Measurements from ENCODE around the gene YPEL1. TPM values are rescaled to one million over a fixed set of nuclear protein-coding genes. Genes with fewer than 3 reads are reported as not detected.

The YPEL1 gene
- total and polyA plus RNA-seq, 2 of the 8 experiments (the other 6 are each of a cell fraction or from before 2014, with no cell fraction given): 6.0 to 6.7 TPM

DNA sequence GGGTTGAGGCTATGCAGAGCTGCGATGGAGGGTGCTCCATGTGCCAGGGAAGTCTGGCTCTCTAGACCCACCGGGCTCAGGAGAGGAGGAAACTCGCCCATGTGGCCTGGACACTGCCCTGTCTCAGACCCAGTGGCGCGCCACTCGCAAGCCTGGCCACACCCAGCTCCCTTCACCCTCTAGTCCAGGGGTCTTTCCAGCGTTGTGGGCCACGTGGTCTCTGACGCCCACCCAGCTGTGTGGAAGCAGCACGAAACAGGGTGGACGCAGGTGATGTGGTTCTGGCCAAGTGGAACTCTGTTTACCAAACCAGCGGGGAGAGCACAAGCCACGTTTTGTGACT is 41.6 kb downstream of the YPEL1 start:
- Histone ChIP-seq H2BK120ac (replicated peaks; ENCODE audit: low read depth, low read length) (no peak overlapping the region), H3K27ac (ENCODE audit: low read depth, low read length) (no peak overlapping the region), H3K18ac (ENCODE audit: extremely low read depth, low read length) (no peak overlapping the region), H3K36me3 (ENCODE audit: control insufficient read depth in 2 of 4, insufficient read depth in 4 of 4, low read length in 3 of 4) (peaks cover 4 to 11% (median 7%) of the 10 kb centered on the region in 4 experiments; a peak in 5 of 8 replicates), H3K23me2 (ENCODE audit: low read depth, low read length) (peaks cover 4% of the 10 kb centered on the region; the same call in 1 of the 2 replicates), H3K4ac (replicated peaks; ENCODE audit: insufficient read length, low read depth, low read length) (no peak overlapping the region), H3K79me1 (ENCODE audit: low read depth, low read length) (no peaks in the 10 kb centered on the region), H3K9me3 (ENCODE audit: insufficient read depth in 2 of 2, low read depth in 1 of 2, low read length in 1 of 2) (no peaks in the 10 kb centered on the region), H2BK12ac (ENCODE audit: low read depth, low read length) (no peak overlapping the region), H4K91ac (replicated peaks; ENCODE audit: insufficient read length, low read length) (no peak overlapping the region), H3K4me3 (ENCODE audit: extremely low read depth in 1 of 4, insufficient read depth in 2 of 4, low read depth in 3 of 4, low read length in 4 of 4) (no peak overlapping the region), H2BK5ac (ENCODE audit: low read depth, low read length) (no peak overlapping the region; the same call in 1 of the 2 replicates), H2AFZ (ENCODE audit: low read length) (no peak overlapping the region), H2BK20ac (ENCODE audit: low read length) (no peak overlapping the region), H3K9ac (replicated peaks in 1 of 4; ENCODE audit: extremely low read depth in 1 of 4, low read depth in 3 of 4, low read length in 3 of 4) (no peak overlapping the region), H3K14ac (ENCODE audit: insufficient read length) (no peak overlapping the region), H3K4me2 (ENCODE audit: insufficient read depth in 1 of 2, low read depth in 2 of 2, low read length in 2 of 2) (no peak overlapping the region), H3K79me2 (ENCODE audit: control insufficient read depth in 1 of 2, insufficient read depth in 2 of 2, low read length in 2 of 2) (no peaks in the 10 kb centered on the region), H4K20me1 (replicated peaks in 1 of 2; ENCODE audit: control insufficient read depth in 1 of 2, insufficient read depth in 2 of 2, low read length in 2 of 2) (peaks cover 1 to 5% of the 10 kb centered on the region in 2 experiments), H3K56ac (replicated peaks; ENCODE audit: insufficient read length, low read depth, low read length) (no peak overlapping the region), H2AK5ac (ENCODE audit: low read depth, low read length) (no peak overlapping the region), H3K4me1 (replicated peaks in 1 of 4; ENCODE audit: control insufficient read depth in 3 of 4, insufficient read depth in 4 of 4, low read length in 3 of 4) (no peaks in the 10 kb centered on the region), H3K27me3 (replicated peaks in 1 of 4; ENCODE audit: control insufficient read depth in 3 of 4, extremely low read depth in 1 of 4, insufficient read depth in 3 of 4, low read length in 3 of 4) (no peaks in the 10 kb centered on the region), H4K5ac (ENCODE audit: insufficient read length, low read depth, low read length) (no peak overlapping the region), H4K8ac (ENCODE audit: extremely low read depth, insufficient read depth, low read length) (no peak overlapping the region), H3K23ac (ENCODE audit: insufficient read length) (no peak overlapping the region), H2BK15ac (ENCODE audit: low read length) (no peak overlapping the region)
- WGBS, 2 experiments (ENCODE audit: extremely low coverage in 1 of 2, insufficient coverage in 1 of 2, insufficient read length in 1 of 2, insufficient replicate concordance in 2 of 2, low coverage in 1 of 2, low lambda C conversion rate in 2 of 2, missing lambda C conversion rate in 1 of 2): 95% methylated on average over 13 of the region's 13 CpGs; no CpG with 5 or more reads in 1 of the 2 experiments
- ChIA-PET CTCF (ENCODE audit: partially characterized antibody) (interaction anchor here (0.5 to 1.1 kb wide), 3 partner anchors 27 to 244 kb away, joined by 3 to 5 read pairs (median 3); no protein-coding TSS in a partner anchor), POLR2A (ENCODE audit: partially characterized antibody) (interaction anchor here (1.9 to 2.1 kb wide), 2 partner anchors 14 to 42 kb away, joined by 4 read pairs; partner anchors contain the start of gene YPEL1)
- DNase-seq (ENCODE audit: low read depth in 1 of 2, low spot score in 2 of 2) (no peak), FAIRE-seq (no peak)
- TF ChIP-seq NRF1 (IDR thresholded peaks at IDR 0.05; ENCODE audit: low read depth, low read length) (no peak), NANOG (IDR thresholded peaks at IDR 0.05; ENCODE audit: insufficient read depth, low read depth, low read length, poor library complexity, severe bottlenecking) (no peak), SAP30 (IDR thresholded peaks at IDR 0.05; ENCODE audit: insufficient read depth, insufficient replicate concordance, low read length) (no peak), FOSL1 (IDR thresholded peaks at IDR 0.05; ENCODE audit: insufficient read depth, low read depth, low read length) (no peak), SP4 (IDR thresholded peaks at IDR 0.05; ENCODE audit: low read length) (no peak), POU5F1 (IDR thresholded peaks at IDR 0.05; ENCODE audit: low read depth, low read length) (no peak), SIN3A (conservative IDR thresholded peaks at IDR 0.05 in 1 of 2, IDR thresholded peaks at IDR 0.05 in 1 of 2; ENCODE audit: low read depth in 1 of 2, low read length in 2 of 2) (no peak), TBP (IDR thresholded peaks at IDR 0.05; ENCODE audit: low read depth, low read length) (no peak), KDM4A (IDR thresholded peaks at IDR 0.05; ENCODE audit: low read depth, low read length, severe bottlenecking) (no peak), PHF8 (conservative IDR thresholded peaks at IDR 0.05; ENCODE audit: low read depth, low read length) (no peak), CEBPB (IDR thresholded peaks at IDR 0.05; ENCODE audit: low read depth, low read length) (no peak)
- TF ChIP-seq, protein P1, sequence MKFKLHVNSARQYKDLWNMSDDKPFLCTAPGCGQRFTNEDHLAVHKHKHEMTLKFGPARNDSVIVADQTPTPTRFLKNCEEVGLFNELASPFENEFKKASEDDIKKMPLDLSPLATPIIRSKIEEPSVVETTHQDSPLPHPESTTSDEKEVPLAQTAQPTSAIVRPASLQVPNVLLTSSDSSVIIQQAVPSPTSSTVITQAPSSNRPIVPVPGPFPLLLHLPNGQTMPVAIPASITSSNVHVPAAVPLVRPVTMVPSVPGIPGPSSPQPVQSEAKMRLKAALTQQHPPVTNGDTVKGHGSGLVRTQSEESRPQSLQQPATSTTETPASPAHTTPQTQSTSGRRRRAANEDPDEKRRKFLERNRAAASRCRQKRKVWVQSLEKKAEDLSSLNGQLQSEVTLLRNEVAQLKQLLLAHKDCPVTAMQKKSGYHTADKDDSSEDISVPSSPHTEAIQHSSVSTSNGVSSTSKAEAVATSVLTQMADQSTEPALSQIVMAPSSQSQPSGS (IDR thresholded peaks at IDR 0.05; ENCODE audit: low read length): no peak

Measured in H1 (cell line).